Brain microvascular endothelial cell (primary cell): ENCODE results near the gene GHRH.
A peak's percentile ranks its signal among the peaks of the same experiment; 100 is the strongest.

Experiments used
- DNase-seq: peaks from one replicate; pipeline ENCODE4 v3.0.0-alpha.2; 2020
- H3K27ac ChIP-seq: fragments of 250-450 bp; sonication (Bioruptor Pico); 2 replicates; pipeline ENCODE4 v1.5.1; 2020; ENCODE audit warnings: mild to moderate bottlenecking, moderate library complexity
- H3K27me3 ChIP-seq: fragments of 250-450 bp; sonication (Bioruptor Pico); replicated peaks from 2 replicates; pipeline ENCODE4 v1.5.1; 2020; ENCODE audit warnings: mild to moderate bottlenecking
- H3K36me3 ChIP-seq: fragments of 250-450 bp; sonication (Bioruptor Pico); replicated peaks from 2 replicates; pipeline ENCODE4 v1.5.1; 2020; ENCODE audit warnings: mild to moderate bottlenecking
- H3K4me3 ChIP-seq: 2 replicates; pipeline ENCODE4 v1.5.1; 2011; ENCODE audit warnings: low read depth, mild to moderate bottlenecking, control low read depth, low read length, moderate library complexity
- CTCF ChIP-seq: IDR thresholded peaks from 2 replicates; pipeline ENCODE4 v1.5.1; 2011; ENCODE audit warnings: low read depth, mild to moderate bottlenecking, moderate library complexity, low read length, control low read depth, inconsistent platforms; ENCODE audit errors: missing control alignments
- in situ Hi-C: cut with HindIII; loops from 2 replicates; pipeline ENCODE4 v1.10.0; 2017; ENCODE audit warnings: low sequenced_read_pairs, low pct_ligation_motif_present

GHRH gene

GRCh38 chr20:37299718-37300528 lies 38.3 kb upstream of the GHRH start:
- H3K27ac ChIP-seq: no peak overlapping the region
- H3K27me3 ChIP-seq: no peaks in the 10 kb centered on the region
- no peak for DNase-seq
- no peak for TF ChIP-seq CTCF
- no peak overlapping the region for H3K4me3 ChIP-seq
- in situ Hi-C loops: no loop called here
- peaks cover 17% of the 10 kb centered on the region for H3K36me3 ChIP-seq

- Histone ChIP-seq H3K4me3 (no peak overlapping the region), H3K27me3 (no peaks in the 10 kb centered on the region), H3K27ac (no peak overlapping the region), H3K36me3 (peaks cover 16% of the 10 kb centered on the region)
- TF ChIP-seq CTCF: no peak
- DNase-seq: peak; percentile 32
- in situ Hi-C loops: no loop called here
Measured at GRCh38 chr20:37298190-37298939, 36.8 kb upstream of the GHRH start.

- DNase-seq: no peak
- Histone ChIP-seq H3K4me3 (no peak overlapping the region), H3K27ac (no peak overlapping the region), H3K36me3 (peaks cover 19% of the 10 kb centered on the region), H3K27me3 (no peaks in the 10 kb centered on the region)
- in situ Hi-C loops: no loop called here
- TF ChIP-seq CTCF: no peak
Measured at GRCh38 chr20:37297066-37297736, 35.6 kb upstream of the GHRH start.

GRCh38 chr20:37296371-37296770 lies 34.8 kb upstream of the GHRH start:
- Histone ChIP-seq H3K36me3 (peaks cover 11% of the 10 kb centered on the region), H3K27me3 (no peaks in the 10 kb centered on the region), H3K4me3 (no peak overlapping the region), H3K27ac (no peak overlapping the region)
- TF ChIP-seq CTCF: no peak
- no peak for DNase-seq
- in situ Hi-C loops: no loop called here

- no peak overlapping the region for H3K4me3 ChIP-seq
- H3K27ac ChIP-seq: peak overlapping the region; percentile 91
Measured at GRCh38 chr20:37295595-37295994, 34.0 kb upstream of the GHRH start.

More at GRCh38 chr20:37295595-37295994, 34.0 kb upstream of the GHRH start:
- no peaks in the 10 kb centered on the region for H3K27me3 ChIP-seq
- TF ChIP-seq CTCF: no peak
- H3K36me3 ChIP-seq: peaks cover 10% of the 10 kb centered on the region
- in situ Hi-C loops: no loop called here
- no peak for DNase-seq
